Stimulated activated CD8-positive, alpha-beta memory T cell treated with anti-CD3 and anti-CD28 coated beads, Interleukin-12 subunit alpha, Interleukin-12 subunit beta, amount 100 ng/mL, for 1 hour (primary cell): ENCODE measurements around the gene KLHDC8A.
"Not testable (repeated sequence)": the region's sequence is repeated elsewhere in the genome, so short reads cannot be mapped to it uniquely, and the experiment has no call there.

Experiments
- DNase-seq: peaks from one replicate; pipeline ENCODE4 v3.0.0-alpha.2; 2020; ENCODE audit warnings: low read depth

The KLHDC8A gene

DNA sequence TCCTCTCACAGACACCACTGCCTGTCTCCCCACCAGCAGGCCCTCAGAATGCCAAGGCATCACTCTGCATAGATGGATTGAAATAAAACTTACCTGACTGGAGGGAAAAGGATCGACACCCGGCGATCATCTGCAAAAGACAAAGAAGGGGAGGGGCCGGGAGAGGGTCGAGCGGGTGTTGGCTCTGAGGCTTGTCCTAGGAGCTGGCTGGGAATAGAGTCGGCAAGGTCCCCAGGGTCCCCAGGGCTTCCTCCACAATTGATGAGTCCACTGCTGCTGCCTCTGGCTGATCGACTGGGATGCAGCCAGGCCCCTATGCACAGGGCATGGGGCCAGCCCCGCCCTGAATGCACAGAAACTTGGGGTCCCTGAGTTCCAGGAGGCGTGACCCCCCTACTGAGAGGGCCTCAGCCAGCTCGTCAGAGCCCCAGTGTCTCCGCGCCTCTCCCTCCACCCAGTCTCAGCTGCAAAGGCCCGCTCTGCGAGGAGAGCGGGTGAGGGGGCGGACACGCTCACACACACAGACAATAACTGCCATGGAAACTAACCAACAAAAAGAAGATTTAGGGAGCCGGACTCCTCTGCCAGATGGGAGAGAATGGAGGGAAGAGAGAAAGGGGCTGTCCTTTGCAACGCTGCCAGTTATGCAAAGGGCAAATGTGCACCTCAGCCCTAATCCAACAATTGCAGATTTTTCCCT, at the start of gene KLHDC8A:
Gene KLHDC8A, minus strand, starts transcription at position 483 of the 700 bp plus-strand sequence. CDS start 13,318 bp downstream, outside the sequence.
- DNase-seq: no peak

DNA sequence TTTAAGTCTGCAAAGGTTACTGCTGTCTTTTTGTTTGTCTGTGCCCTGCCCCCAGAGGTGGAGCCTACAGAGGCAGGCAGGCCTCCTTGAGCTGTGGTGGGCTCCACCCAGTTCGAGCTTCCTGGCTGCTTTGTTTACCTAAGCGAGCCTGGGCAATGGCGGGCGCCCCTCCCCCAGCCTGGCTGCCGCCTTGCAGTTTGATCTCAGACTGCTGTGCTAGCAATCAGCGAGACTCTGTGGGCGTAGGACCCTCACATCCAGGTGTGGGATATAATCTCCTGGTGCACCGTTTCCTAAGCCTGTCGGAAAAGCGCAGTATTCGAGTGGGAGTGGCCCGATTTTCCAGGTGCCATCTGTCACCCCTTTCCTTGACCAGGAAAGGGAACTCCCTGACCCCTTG, 49.5 kb upstream of the KLHDC8A start:
- not testable (repeated sequence) for DNase-seq

DNA sequence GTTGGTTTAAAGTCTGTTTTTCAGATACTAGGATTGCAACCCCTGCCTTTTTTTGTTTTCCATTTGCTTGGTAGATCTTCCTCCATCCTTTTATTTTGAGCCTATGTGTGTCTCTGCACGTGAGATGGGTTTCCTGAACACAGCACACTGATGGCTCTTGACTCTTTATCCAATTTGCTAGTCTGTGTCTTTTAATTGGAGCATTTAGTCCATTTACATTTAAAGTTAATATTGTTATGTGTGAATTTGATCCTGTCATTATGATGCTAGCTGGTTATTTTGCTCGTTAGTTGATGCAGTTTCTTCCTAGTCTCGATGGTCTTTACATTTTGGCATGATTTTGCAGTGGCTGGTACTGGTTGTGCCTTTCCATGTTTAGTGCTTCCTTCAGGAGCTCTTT, 47.8 kb upstream of the KLHDC8A start:
- DNase-seq: not testable (repeated sequence)

GRCh38 chr1:205398586-205398985, 41.9 kb upstream of the KLHDC8A start:
- DNase-seq: no peak

DNA sequence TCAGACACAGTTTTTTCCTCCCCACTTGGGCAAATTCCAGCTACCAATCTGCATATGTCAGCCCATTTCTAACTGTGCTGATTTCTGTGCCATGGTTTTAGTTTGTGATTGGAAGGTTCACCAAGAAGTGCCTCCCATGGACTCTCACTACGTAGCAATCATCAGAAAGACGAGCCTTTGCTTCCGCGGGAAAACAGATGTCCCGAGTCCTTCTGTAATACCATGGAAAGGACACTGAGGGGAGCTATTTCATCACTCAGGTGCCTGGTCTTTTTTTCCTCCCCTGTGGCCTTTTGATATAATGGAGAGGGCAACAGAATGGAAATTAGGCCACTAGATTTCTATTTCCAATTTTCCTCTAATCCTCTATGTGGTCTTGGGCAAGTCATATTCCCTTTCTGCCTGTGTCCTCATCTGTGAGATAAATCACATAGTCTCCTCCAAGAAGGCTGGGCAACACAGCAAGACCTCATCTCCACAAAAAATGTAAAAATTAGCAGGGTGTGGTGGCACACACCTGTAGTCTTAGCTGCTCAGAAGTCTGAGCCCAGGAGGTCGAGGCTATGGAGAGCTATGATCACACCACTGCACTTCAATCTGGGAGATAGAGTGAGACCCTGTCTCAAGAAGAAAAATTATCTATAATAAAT, 40.4 kb upstream of the KLHDC8A start:
- no peak for DNase-seq

GRCh38 chr1:205395616-205396015, 38.9 kb upstream of the KLHDC8A start:
- DNase-seq: no peak

GRCh38 chr1:205392650-205393049, 35.9 kb upstream of the KLHDC8A start:
- DNase-seq: no peak

DNA sequence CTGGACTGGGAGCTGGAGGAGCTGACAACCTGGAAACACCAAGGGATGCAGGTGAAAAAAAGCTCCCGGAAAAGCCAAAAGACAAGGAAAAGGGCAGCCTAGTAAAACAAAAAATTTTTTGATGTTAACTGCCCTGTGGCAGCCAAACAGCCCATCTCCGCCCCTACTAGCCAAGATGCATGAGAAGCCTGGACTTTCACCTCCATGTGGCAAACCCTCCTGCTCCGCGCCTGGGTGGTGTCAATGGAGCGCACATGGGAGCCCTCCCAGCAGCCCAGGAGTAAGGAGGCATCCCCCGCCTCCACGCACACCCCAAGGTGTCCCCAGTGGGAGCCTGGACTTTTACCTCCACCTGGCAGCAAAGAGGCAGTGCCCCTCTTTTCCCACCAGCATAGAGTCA, 34.7 kb upstream of the KLHDC8A start:
- DNase-seq: no peak

DNA sequence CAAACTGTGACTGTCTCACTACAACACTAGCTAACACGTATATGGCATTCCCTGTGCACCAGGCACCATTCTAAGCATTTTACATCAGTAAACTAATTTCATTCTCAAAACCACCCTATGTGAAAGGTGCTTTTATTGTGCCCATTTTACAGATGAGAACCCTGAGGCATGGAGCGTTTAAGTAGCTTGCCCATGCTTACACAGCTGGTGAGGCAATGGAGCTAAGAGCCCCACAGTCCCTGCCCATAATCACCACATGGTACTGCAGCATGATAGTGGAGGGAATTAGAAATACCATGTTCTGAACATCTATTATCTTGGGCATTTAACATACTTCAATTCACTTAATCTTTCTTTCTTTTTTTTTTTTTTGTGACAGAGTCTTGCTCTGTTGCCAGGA, 31.1 kb upstream of the KLHDC8A start:
- no peak for DNase-seq

GRCh38 chr1:205382990-205383389, 26.3 kb upstream of the KLHDC8A start:
- DNase-seq: not testable (repeated sequence)

- DNase-seq: no peak
Measured at GRCh38 chr1:205382561-205382960, 25.8 kb upstream of the KLHDC8A start.

DNA sequence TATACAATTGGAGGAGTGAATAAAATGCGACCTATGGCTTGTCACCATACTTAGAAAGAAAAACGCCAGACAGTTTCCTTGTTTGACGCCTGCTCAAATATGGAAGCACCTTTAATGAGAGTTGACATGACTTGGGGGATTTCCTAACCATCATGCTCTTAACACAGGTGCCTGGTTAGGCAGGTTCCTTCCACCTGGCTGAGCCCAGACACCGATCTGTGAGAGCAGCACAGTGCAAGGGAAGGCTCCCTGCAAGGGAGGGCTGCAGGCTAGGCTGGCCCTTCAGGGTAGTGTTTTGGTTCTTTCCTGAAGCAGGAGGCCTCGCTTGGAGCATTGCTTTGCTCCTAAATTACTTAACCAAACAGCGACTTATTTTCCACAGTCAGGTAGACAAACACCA, 24.6 kb upstream of the KLHDC8A start:
- no peak for DNase-seq

DNA sequence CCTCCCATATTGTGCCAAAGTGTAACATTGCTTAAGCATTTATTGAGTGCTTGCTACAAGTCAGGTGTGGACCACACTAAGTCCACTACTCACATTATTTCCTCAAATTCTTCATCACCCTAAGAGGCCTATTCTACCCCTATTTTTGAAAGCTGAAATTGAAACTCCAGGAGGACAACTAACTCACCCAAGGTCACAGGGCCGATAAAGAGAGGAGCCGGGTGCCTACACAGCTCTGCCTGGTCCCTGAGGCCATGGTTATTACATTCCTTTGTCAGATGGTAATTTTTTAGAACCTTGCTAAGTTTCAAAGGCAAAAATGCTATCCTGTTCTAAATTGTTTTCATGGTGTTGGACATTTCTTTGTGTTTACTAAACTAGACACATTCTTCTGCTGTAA, 24.2 kb upstream of the KLHDC8A start:
- DNase-seq: no peak

- DNase-seq: no peak
Measured at GRCh38 chr1:205379056-205379455, 22.3 kb upstream of the KLHDC8A start.

DNA sequence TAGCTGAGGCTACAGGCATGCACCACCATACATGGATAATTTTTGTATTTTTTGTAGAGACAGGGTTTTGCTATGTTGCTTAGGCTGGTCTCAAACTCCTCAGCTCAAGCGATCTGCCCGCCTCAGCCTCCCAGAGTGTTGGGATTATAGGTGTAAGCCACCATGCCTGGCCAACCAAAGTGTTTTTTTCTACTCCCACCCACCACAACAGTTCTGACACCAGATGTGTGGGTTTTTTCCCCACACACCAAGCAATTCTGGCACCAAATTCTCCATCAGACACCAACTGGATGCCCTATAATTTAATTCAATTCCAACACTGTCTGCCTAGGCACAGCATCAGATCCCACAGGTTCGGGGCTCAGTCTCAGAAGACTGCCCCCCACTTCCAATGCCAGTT, 20.6 kb upstream of the KLHDC8A start:
- no peak for DNase-seq

- no peak for DNase-seq
Measured at GRCh38 chr1:205376739-205377138, 20.0 kb upstream of the KLHDC8A start.

DNA sequence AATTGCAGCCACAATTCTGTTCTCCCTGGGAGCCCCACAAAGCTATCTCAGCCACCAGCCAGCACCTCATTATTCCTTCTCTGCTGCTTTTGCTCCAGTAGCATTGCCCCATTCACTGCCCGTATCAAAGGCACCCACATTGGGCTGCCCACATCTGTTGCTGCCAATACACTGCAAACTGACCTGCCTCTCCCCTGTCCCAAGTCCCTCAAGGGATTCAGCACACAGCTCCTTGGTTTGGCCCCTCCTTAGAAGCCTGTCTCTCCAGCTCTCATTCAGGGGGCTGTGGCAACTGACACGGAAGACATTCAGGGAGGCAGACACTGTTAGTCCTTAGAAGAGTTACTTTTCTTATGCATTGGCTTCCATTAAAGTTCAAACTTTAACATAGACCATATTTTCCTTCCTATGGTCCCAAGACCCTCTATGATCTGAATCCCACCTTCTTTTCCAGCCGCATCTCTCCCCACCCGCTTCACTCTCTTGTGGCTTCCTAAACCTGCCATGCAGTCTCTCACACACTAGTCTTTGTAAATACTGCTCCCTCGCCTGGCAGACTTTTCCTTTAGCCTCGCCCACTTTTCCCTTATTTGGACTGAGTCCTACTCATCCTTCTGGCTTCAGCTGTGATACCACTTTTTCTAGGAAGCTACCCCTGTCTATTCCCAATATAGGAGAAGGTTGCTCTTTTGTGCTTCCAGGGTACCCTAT, 19.3 kb upstream of the KLHDC8A start:
- DNase-seq: no peak

DNA sequence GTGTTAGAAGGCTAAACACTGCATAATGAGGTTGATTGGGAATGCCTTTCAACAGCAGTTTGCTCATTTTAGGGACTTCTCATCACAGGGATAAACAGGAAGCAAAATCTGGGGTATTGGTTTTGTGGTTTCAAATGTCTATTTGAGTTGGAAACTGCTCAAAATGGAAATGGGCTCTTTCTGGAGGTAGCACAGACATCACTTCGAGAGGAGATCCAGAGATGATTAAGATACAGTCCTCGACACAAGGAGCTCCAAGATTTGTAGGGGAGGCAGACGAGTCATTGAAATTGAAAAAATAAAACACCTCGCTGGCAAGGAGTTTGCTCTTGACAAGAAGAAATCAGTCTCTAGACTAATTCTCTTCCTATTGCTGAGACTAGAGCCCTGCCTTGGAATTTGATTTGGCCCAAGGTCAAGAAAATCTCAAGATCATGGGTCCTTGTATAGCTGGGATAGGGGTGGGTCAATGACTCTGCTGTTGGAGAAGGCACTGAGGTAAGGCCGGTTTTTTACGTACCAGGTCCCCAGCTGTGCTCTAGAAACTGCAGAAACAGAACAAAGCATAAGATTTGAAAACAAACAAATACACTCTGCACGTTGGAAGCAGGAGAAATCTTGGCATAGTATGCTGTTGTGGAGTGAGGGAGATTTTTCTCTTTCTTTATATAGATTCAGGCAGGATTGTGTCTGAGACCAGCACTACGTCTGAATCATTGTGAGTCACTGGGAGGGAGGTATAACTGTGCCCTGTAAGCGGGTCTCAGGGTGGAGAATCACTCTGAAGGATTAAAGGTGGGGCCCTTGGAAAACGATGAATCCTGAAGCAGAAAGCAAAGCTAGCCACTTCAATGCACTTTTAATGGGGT, 17.7 kb upstream of the KLHDC8A start:
- DNase-seq: no peak

DNA sequence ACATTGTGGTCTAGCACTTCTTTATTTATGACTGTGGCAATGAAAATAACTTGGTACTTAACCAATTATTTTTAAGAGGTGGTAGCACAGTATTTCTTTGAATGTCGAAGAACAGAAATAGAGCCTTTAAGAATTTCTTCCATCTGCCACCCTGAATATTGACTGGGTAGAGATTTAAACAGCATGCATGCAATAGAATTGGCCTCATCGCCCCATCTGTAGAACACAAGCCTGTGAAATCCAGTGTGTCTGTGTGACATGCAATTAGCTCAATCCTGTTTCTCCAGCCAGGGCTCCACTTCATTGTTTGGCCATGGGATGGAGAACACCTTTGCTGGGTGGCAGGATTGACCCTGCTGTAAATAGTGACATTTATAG, 17.1 kb upstream of the KLHDC8A start:
- no peak for DNase-seq

GRCh38 chr1:205373022-205373797, 16.5 kb upstream of the KLHDC8A start:
- DNase-seq: no peak

DNA sequence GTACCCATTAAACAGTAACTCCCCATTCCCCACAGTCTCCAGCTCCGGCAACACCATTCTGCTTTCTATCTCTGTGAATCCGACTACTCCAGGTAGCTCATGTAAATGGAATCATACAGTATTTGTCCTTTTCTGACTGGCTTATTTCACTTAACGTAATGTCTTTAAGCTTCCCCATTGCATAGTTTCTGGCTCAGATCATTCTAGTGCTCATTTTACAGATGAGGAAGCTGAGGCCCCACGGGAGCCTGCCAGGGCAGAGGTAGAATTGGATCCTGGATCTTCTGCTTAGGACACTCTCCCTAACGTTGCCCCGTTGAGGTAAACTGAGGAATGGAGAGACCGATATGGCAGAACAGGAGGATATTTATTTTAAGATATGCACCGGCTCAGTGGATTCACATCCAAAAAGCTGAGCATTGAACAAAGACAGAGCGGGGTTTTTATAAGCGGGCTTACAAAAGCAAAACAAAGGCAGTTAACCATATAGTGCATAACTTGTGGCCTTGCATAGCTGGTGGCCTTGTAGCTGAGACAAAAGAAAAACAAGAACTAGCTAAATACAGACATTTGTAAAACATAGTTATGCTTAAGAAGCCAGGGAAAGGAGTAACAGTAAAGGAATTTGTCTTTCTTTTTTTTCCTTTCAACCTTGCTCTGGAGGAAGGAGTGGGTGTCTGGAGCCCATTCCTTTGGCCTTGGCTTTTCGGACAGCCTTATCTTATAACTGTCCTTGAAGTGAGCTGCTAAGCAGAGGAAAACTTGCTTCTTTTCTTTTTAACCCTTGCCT, 15.3 kb upstream of the KLHDC8A start:
- no peak for DNase-seq
